CD4-positive, CD25-positive, alpha-beta regulatory T cell (primary cell): ENCODE results near the gene CRB2. TPM values are rescaled to one million over a fixed set of nuclear protein-coding genes. Genes with fewer than 3 reads are reported as not detected.

Source experiments
- ATAC-seq, 2 donors: fragments of 150-1000 bp; cut with Tn5 transposase; one replicate each; pipeline ENCODE4 v1.10.0; 2021; ENCODE audit warnings: low read depth in 2 of 2, moderate number of reproducible peaks in 2 of 2, moderate library complexity in 1 of 2
- DNase-seq, 3 donors: peaks; one replicate each; pipeline versions ENCODE4 v3.0.0 to v3.0.0-alpha.2; 2012 to 2022; ENCODE audit warnings: mixed read lengths in 1 of 3
- H3K27ac ChIP-seq: one replicate; pipeline ENCODE4 v1.7.0; 2013; ENCODE audit warnings: mild to moderate bottlenecking, low read length; ENCODE audit not compliant: insufficient read depth, poor library complexity, severe bottlenecking
- H3K27me3 ChIP-seq: one replicate; pipeline ENCODE4 v1.7.0; 2013; ENCODE audit warnings: low read length; ENCODE audit not compliant: control insufficient read depth, insufficient read depth
- H3K36me3 ChIP-seq: one replicate; pipeline ENCODE4 v1.7.0; 2013; ENCODE audit warnings: mild to moderate bottlenecking, low read length, moderate library complexity; ENCODE audit not compliant: control insufficient read depth, insufficient read depth
- H3K4me1 ChIP-seq: 2 replicates; pipeline ENCODE4 v1.7.0; 2013; ENCODE audit warnings: mild to moderate bottlenecking, low read length; ENCODE audit not compliant: insufficient read depth, control insufficient read depth, poor library complexity, severe bottlenecking
- H3K4me3 ChIP-seq: one replicate; pipeline ENCODE4 v1.7.0; 2013; ENCODE audit warnings: low read depth, mild to moderate bottlenecking, low read length, moderate library complexity
- H3K9me3 ChIP-seq, 2 experiments: 1 replicate in 1 of 2; 2 replicates in 1 of 2; pipeline ENCODE4 v1.7.0; 2013; ENCODE audit warnings: low read length in 2 of 2, mild to moderate bottlenecking in 1 of 2, moderate library complexity in 1 of 2; ENCODE audit not compliant: control insufficient read depth in 2 of 2
- H3K27ac Mint-ChIP-seq, 3 donors: one replicate each; pipeline ENCODE4 v1.8.0; 2020 to 2022; ENCODE audit warnings: mild to moderate bottlenecking in 3 of 3, mixed read lengths in 3 of 3, moderate library complexity in 2 of 3
- H3K27me3 Mint-ChIP-seq: one replicate; pipeline ENCODE4 v1.8.0; 2022; ENCODE audit warnings: mild to moderate bottlenecking, mixed read lengths
- H3K36me3 Mint-ChIP-seq: one replicate; pipeline ENCODE4 v1.8.0; 2020; ENCODE audit warnings: mixed read lengths
- H3K4me1 Mint-ChIP-seq, 4 donors: one replicate each; pipeline ENCODE4 v1.8.0; 2020 to 2022; ENCODE audit warnings: mixed read lengths in 4 of 4, mild to moderate bottlenecking in 1 of 4
- H3K4me3 Mint-ChIP-seq, 4 donors: one replicate each; pipeline ENCODE4 v1.8.0; 2020 to 2022; ENCODE audit warnings: mild to moderate bottlenecking in 4 of 4, mixed read lengths in 4 of 4, moderate library complexity in 3 of 4
- H3K9me3 Mint-ChIP-seq, 7 donors: one replicate each; pipeline ENCODE4 v1.8.0; 2020 to 2022; ENCODE audit warnings: mixed read lengths in 7 of 7, mild to moderate bottlenecking in 3 of 7, moderate library complexity in 2 of 7
- polyA plus RNA-seq, 4 donors: library from polyadenylated mRNA; unstranded; fragments of 300-500 nt; fragmentation: Illumina TruSeq; gene quantifications; one replicate each; pipeline ENCODE4 v1.2.3, GENCODE V29; 2021
- total RNA-seq: library from RNA; stranded (reverse); gene quantifications from one replicate; pipeline ENCODE4 v1.2.3, GENCODE V29; 2022

The CRB2 gene
- total and polyA plus RNA-seq, 5 donors from 2014 or later = 0.03 TPM; not detected in 4

DNA sequence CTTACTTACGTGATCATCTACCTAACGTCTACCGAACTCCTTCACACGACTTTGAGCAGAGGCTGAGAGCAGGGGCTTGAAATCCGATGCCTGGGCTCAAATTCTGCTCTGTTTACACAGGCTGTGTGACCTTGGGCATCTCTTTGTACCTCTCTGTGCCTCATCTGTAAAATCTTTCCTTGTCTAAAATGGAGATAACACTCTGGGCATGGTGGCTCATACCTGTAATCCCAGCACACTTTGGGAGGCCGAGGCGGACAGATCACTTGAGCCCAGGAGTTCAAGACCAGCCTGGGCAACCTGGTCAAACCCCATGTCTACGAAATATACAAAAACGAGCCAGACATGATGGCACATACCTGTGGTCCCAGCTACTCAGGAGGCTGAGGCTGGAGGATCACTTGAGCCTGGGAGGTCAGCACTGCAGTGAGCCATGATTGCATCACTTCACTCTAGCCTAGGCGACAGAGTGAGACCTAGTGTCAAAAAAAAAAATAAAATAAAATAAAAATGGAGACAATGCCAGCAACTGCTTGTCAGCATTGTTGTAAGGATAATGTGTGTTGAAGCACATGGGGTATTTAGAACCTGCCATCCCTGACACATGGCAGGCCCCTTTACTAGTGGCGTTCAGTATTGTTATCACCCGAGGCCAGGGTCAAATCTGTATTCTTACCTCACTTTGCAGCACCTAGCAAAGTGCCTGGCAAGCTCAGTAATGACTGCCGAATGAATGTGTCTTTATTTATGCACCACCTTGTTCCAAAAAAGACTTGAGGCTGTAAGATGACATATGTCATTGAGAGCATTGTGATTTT, 32.6 kb upstream of the CRB2 start:
- Mint-ChIP-seq H3K4me3 (peak overlapping the region; percentile 55 to 88 (median 74)), H3K4me1 (peaks cover 6 to 45% (median 25%) of the 10 kb centered on the region in 4 donors), H3K9me3 (peaks cover 0 to 2% (median 0%) of the 10 kb centered on the region in 7 donors), H3K27ac (peak overlapping the region; percentile 93 to 97 (median 95)), H3K27me3 (no peaks in the 10 kb centered on the region), H3K36me3 (no peaks in the 10 kb centered on the region)
- Histone ChIP-seq H3K4me1 (peaks cover 22% of the 10 kb centered on the region), H3K27me3 (no peaks in the 10 kb centered on the region), H3K4me3 (peak overlapping the region; percentile 62), H3K9me3 (no peaks in the 10 kb centered on the region), H3K27ac (peak overlapping the region; percentile 68), H3K36me3 (no peaks in the 10 kb centered on the region)
- ATAC-seq (no peak), DNase-seq (no peak)

DNA sequence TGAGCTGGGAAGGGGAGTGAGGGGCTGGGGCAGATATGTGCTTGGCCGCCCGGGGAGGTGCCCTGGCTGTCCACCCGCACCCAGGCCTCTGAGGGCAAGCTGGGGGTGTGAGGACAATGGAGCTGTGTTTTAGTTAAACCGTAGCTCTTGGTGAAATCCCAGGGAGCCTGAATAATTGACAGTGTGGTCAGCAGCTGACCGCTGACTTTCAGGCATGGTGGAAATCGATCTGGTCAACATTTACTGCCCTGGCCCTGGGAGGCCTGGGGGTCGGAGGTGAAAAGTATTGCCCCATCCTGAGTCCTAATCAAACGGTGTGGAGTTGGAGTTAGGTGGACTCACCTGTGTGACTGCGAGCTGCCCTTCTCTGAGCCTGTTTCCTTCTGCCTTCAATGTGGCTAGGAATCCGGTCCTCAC, 31.2 kb upstream of the CRB2 start:
- Histone ChIP-seq H3K4me3 (no peak overlapping the region), H3K27ac (no peak overlapping the region), H3K36me3 (no peaks in the 10 kb centered on the region), H3K4me1 (peaks cover 22% of the 10 kb centered on the region), H3K27me3 (no peaks in the 10 kb centered on the region), H3K9me3 (no peaks in the 10 kb centered on the region)
- DNase-seq (no peak), ATAC-seq (no peak)
- H3K9me3 Mint-ChIP-seq = no peaks in the 10 kb centered on the region
- peak overlapping the region in 2 of 3 donors; percentile 23 to 50 for H3K27ac Mint-ChIP-seq
- H3K4me1 Mint-ChIP-seq = peaks cover 6 to 45% (median 25%) of the 10 kb centered on the region in 4 donors
- H3K4me3 Mint-ChIP-seq = no peak overlapping the region
- H3K36me3 Mint-ChIP-seq = no peaks in the 10 kb centered on the region
- H3K27me3 Mint-ChIP-seq = no peaks in the 10 kb centered on the region

DNA sequence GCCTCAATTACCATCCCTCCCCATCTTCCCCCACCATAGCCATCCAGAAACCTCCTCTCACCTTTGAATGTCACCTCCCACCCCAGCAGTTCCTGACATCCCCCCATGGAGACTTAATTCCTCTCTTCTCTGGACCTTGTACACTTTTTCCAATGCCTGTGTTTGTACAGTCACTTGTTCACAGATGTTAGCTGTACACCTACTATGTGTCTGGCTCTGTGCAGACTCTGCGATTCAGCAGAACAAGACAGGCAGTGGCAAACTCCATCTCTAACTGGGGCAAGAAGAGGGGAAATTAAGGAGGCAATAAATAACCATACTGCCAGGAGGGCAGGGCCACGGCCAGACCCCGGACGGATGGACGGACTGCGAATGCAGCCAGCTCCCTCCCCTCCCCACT, 29.8 kb upstream of the CRB2 start:
- Mint-ChIP-seq H3K36me3 (no peaks in the 10 kb centered on the region), H3K27ac (peak overlapping the region in 1 of 3 donors; percentile 33), H3K4me1 (peaks cover 6 to 37% (median 27%) of the 10 kb centered on the region in 4 donors), H3K9me3 (no peaks in the 10 kb centered on the region), H3K4me3 (no peak overlapping the region), H3K27me3 (no peaks in the 10 kb centered on the region)
- ATAC-seq = no peak
- H3K4me1 ChIP-seq = peaks cover 22% of the 10 kb centered on the region
- H3K4me3 ChIP-seq = no peak overlapping the region
- DNase-seq = no peak
- no peaks in the 10 kb centered on the region for H3K9me3 ChIP-seq
- no peak overlapping the region for H3K27ac ChIP-seq
- no peaks in the 10 kb centered on the region for H3K27me3 ChIP-seq
- no peaks in the 10 kb centered on the region for H3K36me3 ChIP-seq

DNA sequence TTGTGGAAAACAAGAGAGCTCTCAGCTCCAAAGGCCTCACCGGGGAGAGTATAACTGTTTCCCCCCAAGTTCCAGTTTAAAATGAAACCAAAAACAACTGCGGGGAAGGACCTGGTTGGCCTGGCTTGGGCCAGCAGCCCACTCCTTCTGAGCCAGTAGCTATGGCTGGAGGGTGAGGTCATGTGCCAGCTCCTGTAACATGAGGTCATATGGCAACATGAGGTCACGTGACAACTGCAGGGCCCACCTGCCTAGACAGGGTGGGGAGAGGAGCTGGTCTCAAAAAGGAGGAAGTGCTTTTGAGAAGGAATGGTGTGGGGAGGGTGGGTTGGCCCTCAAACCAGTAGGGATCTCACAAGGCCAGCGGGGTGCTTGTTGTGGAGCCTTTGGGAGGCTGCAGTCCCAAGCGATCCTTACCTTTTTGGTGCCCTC, 29.3 kb upstream of the CRB2 start:
- H3K36me3 ChIP-seq = no peaks in the 10 kb centered on the region
- H3K4me3 Mint-ChIP-seq = no peak overlapping the region
- H3K27ac Mint-ChIP-seq = no peak overlapping the region
- ATAC-seq (no peak), DNase-seq (no peak)
- peaks cover 6 to 32% (median 26%) of the 10 kb centered on the region in 4 donors for H3K4me1 Mint-ChIP-seq
- H3K9me3 Mint-ChIP-seq = no peaks in the 10 kb centered on the region
- H3K4me1 ChIP-seq = peaks cover 19% of the 10 kb centered on the region
- no peaks in the 10 kb centered on the region for H3K27me3 ChIP-seq
- no peaks in the 10 kb centered on the region for H3K9me3 ChIP-seq
- no peaks in the 10 kb centered on the region for H3K36me3 Mint-ChIP-seq
- no peak overlapping the region for H3K27ac ChIP-seq
- no peak overlapping the region for H3K4me3 ChIP-seq
- H3K27me3 Mint-ChIP-seq = no peaks in the 10 kb centered on the region

DNA sequence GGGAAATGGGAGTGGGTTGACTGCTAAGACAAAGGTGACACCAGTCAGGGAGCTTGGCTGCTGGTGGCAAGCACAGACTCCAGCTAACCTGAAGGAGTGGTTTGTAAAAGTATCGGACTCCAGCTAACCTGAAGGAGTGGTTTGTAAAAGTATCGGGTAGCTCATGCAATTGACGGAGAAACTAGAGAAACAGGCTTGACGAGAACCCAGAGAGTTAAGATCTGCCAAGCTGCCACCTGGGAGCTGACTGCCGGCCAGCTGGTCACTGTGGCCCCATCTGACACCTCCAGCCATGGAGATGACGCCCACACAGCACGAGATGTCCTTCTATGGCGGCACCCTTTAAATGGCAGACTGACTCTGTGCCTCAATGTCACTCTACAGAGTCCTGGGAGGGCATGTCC, 28.3 kb upstream of the CRB2 start:
- Mint-ChIP-seq H3K4me1 (peaks cover 0 to 25% (median 18%) of the 10 kb centered on the region in 4 donors), H3K27ac (peak overlapping the region in 2 of 3 donors; percentile 49 to 51), H3K9me3 (no peaks in the 10 kb centered on the region), H3K27me3 (no peaks in the 10 kb centered on the region), H3K4me3 (no peak overlapping the region), H3K36me3 (no peaks in the 10 kb centered on the region)
- no peaks in the 10 kb centered on the region for H3K36me3 ChIP-seq
- no peak overlapping the region for H3K4me3 ChIP-seq
- no peaks in the 10 kb centered on the region for H3K9me3 ChIP-seq
- no peaks in the 10 kb centered on the region for H3K27me3 ChIP-seq
- DNase-seq = no peak
- no peak for ATAC-seq
- H3K4me1 ChIP-seq = peaks cover 9% of the 10 kb centered on the region
- H3K27ac ChIP-seq = no peak overlapping the region

DNA sequence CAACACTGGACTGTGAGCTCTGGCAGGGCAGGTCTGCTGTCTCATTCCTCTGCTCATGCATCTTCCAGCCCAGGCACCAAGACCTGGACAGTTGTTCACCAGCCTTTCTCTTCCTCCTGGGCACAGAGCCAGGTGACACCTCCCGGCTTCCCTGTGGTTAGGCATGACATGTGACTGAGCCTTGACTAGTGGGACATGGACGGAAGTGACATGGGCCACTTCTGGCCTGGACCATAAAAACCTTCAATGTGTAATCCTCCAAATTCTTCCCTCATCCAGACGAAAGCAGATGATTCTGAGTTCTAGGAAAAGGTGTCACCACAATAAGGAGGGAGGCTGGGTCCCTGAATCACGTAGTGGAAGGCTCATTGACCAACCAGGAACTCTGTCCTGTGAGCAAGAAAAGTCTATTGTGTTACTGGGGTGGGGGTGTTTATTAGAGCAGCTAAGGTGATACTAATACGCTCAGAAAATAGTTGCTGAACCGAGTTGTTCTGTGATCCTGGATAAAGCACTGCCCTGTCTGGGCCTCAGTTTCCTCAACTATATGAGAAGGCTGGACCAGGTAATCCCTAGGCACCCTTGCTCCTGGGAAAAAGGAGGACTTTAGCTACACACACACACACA, 26.6 kb upstream of the CRB2 start:
- Histone ChIP-seq H3K27me3 (no peaks in the 10 kb centered on the region), H3K4me3 (no peak overlapping the region), H3K9me3 (no peaks in the 10 kb centered on the region), H3K36me3 (no peaks in the 10 kb centered on the region), H3K4me1 (no peaks in the 10 kb centered on the region), H3K27ac (no peak overlapping the region)
- Mint-ChIP-seq H3K4me1 (peaks cover 0 to 18% (median 6%) of the 10 kb centered on the region in 4 donors), H3K4me3 (no peak overlapping the region), H3K27ac (no peak overlapping the region), H3K27me3 (no peaks in the 10 kb centered on the region), H3K36me3 (no peaks in the 10 kb centered on the region), H3K9me3 (no peaks in the 10 kb centered on the region)
- DNase-seq = no peak
- no peak for ATAC-seq

DNA sequence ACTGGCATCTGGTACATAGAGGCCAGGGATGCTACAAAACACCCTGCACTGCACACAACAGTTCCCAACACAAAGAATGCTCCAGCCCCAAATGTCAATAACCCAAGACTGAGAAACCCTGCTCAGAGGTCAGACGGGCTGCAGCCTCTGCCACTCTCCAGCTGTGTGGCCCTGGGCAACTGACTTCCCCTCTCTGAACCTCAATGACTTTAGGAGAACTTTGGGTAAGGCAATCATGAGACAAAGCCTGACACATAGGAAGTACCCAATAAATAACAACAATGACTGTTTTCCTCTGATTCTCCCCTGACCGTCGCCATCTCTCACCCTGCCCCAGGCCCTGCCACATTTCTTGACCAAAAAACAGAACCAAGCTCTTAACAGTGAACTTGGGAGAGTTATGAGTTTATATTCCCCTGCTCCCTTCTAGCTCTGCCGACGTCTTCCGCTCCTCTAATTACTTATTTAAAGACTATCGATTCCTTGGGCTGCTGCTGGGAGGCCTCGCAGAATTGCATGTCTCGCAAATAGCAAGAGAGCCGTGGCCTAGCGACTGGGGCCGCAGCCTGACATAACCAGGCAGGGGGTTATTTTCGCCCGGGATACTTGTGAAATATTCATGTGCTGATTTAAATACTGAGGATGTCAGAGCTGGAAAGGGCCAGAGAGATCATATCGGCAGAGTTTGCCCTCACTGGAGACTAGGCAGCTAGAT, 24.5 kb upstream of the CRB2 start:
- Mint-ChIP-seq H3K27ac (peak overlapping the region in 1 of 3 donors; percentile 10), H3K27me3 (no peaks in the 10 kb centered on the region)

More for the DNA sequence above, 24.5 kb upstream of the CRB2 start:
- no peak for ATAC-seq
- Mint-ChIP-seq H3K36me3 (no peaks in the 10 kb centered on the region), H3K9me3 (no peaks in the 10 kb centered on the region), H3K4me3 (no peak overlapping the region), H3K4me1 (peaks cover 0 to 11% (median 0%) of the 10 kb centered on the region in 4 donors)
- H3K27ac ChIP-seq = no peak overlapping the region
- H3K36me3 ChIP-seq = no peaks in the 10 kb centered on the region
- H3K4me3 ChIP-seq = no peak overlapping the region
- no peaks in the 10 kb centered on the region for H3K4me1 ChIP-seq
- H3K27me3 ChIP-seq = no peaks in the 10 kb centered on the region
- H3K9me3 ChIP-seq = no peaks in the 10 kb centered on the region
- DNase-seq = no peak
